ENCODE measurements around the gene ANO10.
"Not testable (repeated sequence)": the region's sequence is repeated elsewhere in the genome, so short reads cannot be mapped to it uniquely, and the experiment has no call there.

The ANO10 gene

GRCh38 chr3:43522727-43523362, 99.0 kb downstream of the ANO10 start:
- no peak for DNase-seq (ENCODE audit: low read depth, low spot score)

- no peak for DNase-seq (ENCODE audit: low read depth, low spot score)
Measured at GRCh38 chr3:43521941-43522340, 99.9 kb downstream of the ANO10 start.

- DNase-seq (ENCODE audit: low read depth, low spot score) = not testable (repeated sequence)
Measured at GRCh38 chr3:43518515-43518914, 103.3 kb downstream of the ANO10 start.

GRCh38 chr3:43515970-43516635, 105.7 kb downstream of the ANO10 start:
- no peak for DNase-seq (ENCODE audit: low read depth, low spot score)

GRCh38 chr3:43515208-43515917, 106.4 kb downstream of the ANO10 start:
- DNase-seq (ENCODE audit: low read depth, low spot score) = no peak

GRCh38 chr3:43512754-43513404, 108.9 kb downstream of the ANO10 start:
- no peak for DNase-seq (ENCODE audit: low read depth, low spot score)

- DNase-seq (ENCODE audit: low read depth, low spot score) = no peak
Measured at GRCh38 chr3:43506644-43507043, 115.2 kb downstream of the ANO10 start.

- DNase-seq (ENCODE audit: low read depth, low spot score) = no peak
Measured at GRCh38 chr3:43505351-43505750, 116.5 kb downstream of the ANO10 start.

GRCh38 chr3:43503067-43503728, 118.6 kb downstream of the ANO10 start:
- no peak for DNase-seq (ENCODE audit: low read depth, low spot score)

- no peak for DNase-seq (ENCODE audit: low read depth, low spot score)
Measured at GRCh38 chr3:43499256-43499655, 122.6 kb downstream of the ANO10 start.

GRCh38 chr3:43497905-43498365, 123.9 kb downstream of the ANO10 start:
- no peak for DNase-seq (ENCODE audit: low read depth, low spot score)

GRCh38 chr3:43497422-43497821, 124.4 kb downstream of the ANO10 start:
- no peak for DNase-seq (ENCODE audit: low read depth, low spot score)

GRCh38 chr3:43496740-43497375, 125.0 kb downstream of the ANO10 start:
- no peak for DNase-seq (ENCODE audit: low read depth, low spot score)

GRCh38 chr3:43492932-43493331, 128.9 kb downstream of the ANO10 start:
- not testable (repeated sequence) for DNase-seq (ENCODE audit: low read depth, low spot score)

- DNase-seq (ENCODE audit: low read depth, low spot score) = not testable (repeated sequence)
Measured at GRCh38 chr3:43491807-43492206, 130.0 kb downstream of the ANO10 start.

- DNase-seq (ENCODE audit: low read depth, low spot score) = no peak
Measured at GRCh38 chr3:43490640-43491185, 131.1 kb downstream of the ANO10 start.

- DNase-seq (ENCODE audit: low read depth, low spot score) = no peak
Measured at GRCh38 chr3:43489930-43490329, 131.9 kb downstream of the ANO10 start.

GRCh38 chr3:43485931-43486330, 135.9 kb downstream of the ANO10 start:
- DNase-seq (ENCODE audit: low read depth, low spot score) = no peak

- no peak for DNase-seq (ENCODE audit: low read depth, low spot score)
Measured at GRCh38 chr3:43484926-43485488, 136.8 kb downstream of the ANO10 start.

- peak; percentile 59 for DNase-seq (ENCODE audit: low read depth, low spot score)
Measured at GRCh38 chr3:43481375-43481774, 140.4 kb downstream of the ANO10 start.
